WTC11 (cell line): Measurements from ENCODE around the gene MFSD12.

Experiments used
- CTCF ChIP-seq: fragments of 200-600 bp; IDR thresholded peaks from 2 replicates; pipeline ENCODE4 v1.8.0; 2022; ENCODE audit warnings: antibody characterized with exemption
- E2F1 ChIP-seq: sonication (generic); formaldehyde crosslinking; IDR thresholded peaks from 2 replicates; pipeline ENCODE4 v1.8.0; 2022; ENCODE audit warnings: mild to moderate bottlenecking, missing genetic modification reagents
- E2F5 ChIP-seq: sonication (generic); formaldehyde crosslinking; IDR thresholded peaks from 2 replicates; pipeline ENCODE4 v1.8.1; 2022; ENCODE audit warnings: mild to moderate bottlenecking, moderate library complexity, missing genetic modification reagents
- ELF4 ChIP-seq: sonication (generic); formaldehyde crosslinking; IDR thresholded peaks from 2 replicates; pipeline ENCODE4 v1.8.1; 2022; ENCODE audit warnings: low read depth, mild to moderate bottlenecking, moderate library complexity, missing genetic modification reagents
- FOXP4 ChIP-seq: sonication (generic); formaldehyde crosslinking; IDR thresholded peaks from 2 replicates; pipeline ENCODE4 v1.8.0; 2022; ENCODE audit warnings: mild to moderate bottlenecking, missing genetic modification reagents
- TEAD4 ChIP-seq: sonication (generic); formaldehyde crosslinking; IDR thresholded peaks from 2 replicates; pipeline ENCODE4 v1.8.0; 2022; ENCODE audit warnings: mild to moderate bottlenecking, missing genetic modification reagents
- TP53 ChIP-seq: sonication (generic); formaldehyde crosslinking; IDR thresholded peaks from 2 replicates; pipeline ENCODE4 v1.8.1; 2023; ENCODE audit warnings: mild to moderate bottlenecking, missing genetic modification reagents
- ZBTB21 ChIP-seq: sonication (generic); formaldehyde crosslinking; IDR thresholded peaks from 2 replicates; pipeline ENCODE4 v1.8.1; 2023; ENCODE audit warnings: mild to moderate bottlenecking, missing genetic modification reagents, borderline replicate concordance
- ZNF138 ChIP-seq: sonication (generic); formaldehyde crosslinking; conservative IDR thresholded peaks from 2 replicates; pipeline ENCODE4 v1.8.1; 2022; ENCODE audit warnings: mild to moderate bottlenecking, moderate library complexity, missing genetic modification reagents

- TF ChIP-seq TP53 (CRISPR knock-in tag), result no peak
- TF ChIP-seq CTCF, result no peak
- no peak for TF ChIP-seq E2F1
- TF ChIP-seq TEAD4, result no peak
- no peak for TF ChIP-seq FOXP4 (CRISPR knock-in tag)
- TF ChIP-seq ELF4 (CRISPR knock-in tag), result no peak
- no peak for TF ChIP-seq ZBTB21
- TF ChIP-seq E2F5, result no peak
- no peak for TF ChIP-seq ZNF138 (CRISPR knock-in tag)
Measured at GRCh38 chr19:3513229-3514140, 43.9 kb downstream of the MFSD12 start.
